IMR-90 (cell line): ENCODE results near the gene CENPN. TPM values are rescaled to one million over a fixed set of nuclear protein-coding genes. Genes with fewer than 3 reads are reported as not detected.

Source experiments
- ATAC-seq: fragments of 200-7000 bp; cut with Tn5 transposase; 2 replicates; pipeline ENCODE4 v1.9.1; 2020; ENCODE audit warnings: low read depth, mild to moderate bottlenecking, moderate library complexity
- BruUV-seq: library from RNA; stranded (reverse); fragments of 400-500 nt; replicated peaks from 2 replicates; lab custom pipeline; 2021; lab: Mats Ljungman, UMichigan
- CTCF ChIA-PET: fragments of 300-600 bp; formaldehyde crosslinking; extraction: SDS; loops from one replicate; lab custom pipeline; 2021; ENCODE audit warnings: antibody characterized with exemption; lab: Yijun Ruan, JAX
- POLR2A ChIA-PET: fragments of 300-600 bp; sonication (Branson Sonifier 250); formaldehyde crosslinking; loops from one replicate; lab custom pipeline; 2022; ENCODE audit warnings: antibody characterized with exemption; ENCODE audit not compliant: unreplicated experiment; lab: Charles Lee
- DNase-seq: peaks from one replicate; pipeline ENCODE4 v3.0.0; 2013
- H2AFZ ChIP-seq: replicated peaks from 2 replicates; pipeline ENCODE3; 2013; ENCODE audit warnings: low read length, mild to moderate bottlenecking; ENCODE audit not compliant: poor library complexity
- H2AK5ac ChIP-seq: 2 replicates; pipeline ENCODE4 v1.6.1; 2013; ENCODE audit warnings: low read depth, low read length, inconsistent platforms
- H2AK9ac ChIP-seq: replicated peaks from 2 replicates; pipeline ENCODE3; 2013; ENCODE audit warnings: mild to moderate bottlenecking, low read depth, low read length, moderate library complexity; ENCODE audit not compliant: poor library complexity
- H2BK120ac ChIP-seq: 2 replicates; pipeline ENCODE4 v1.6.1; 2013; ENCODE audit warnings: low read depth, low read length, inconsistent platforms
- H2BK15ac ChIP-seq: 3 replicates; pipeline ENCODE4 v1.6.1; 2013; ENCODE audit warnings: low read depth, low read length, inconsistent platforms
- H2BK20ac ChIP-seq: 2 replicates; pipeline ENCODE4 v1.6.1; 2013; ENCODE audit warnings: low read depth, mild to moderate bottlenecking, inconsistent platforms, low read length, moderate library complexity
- H2BK5ac ChIP-seq: 2 replicates; pipeline ENCODE4 v1.6.1; 2013; ENCODE audit warnings: mild to moderate bottlenecking, low read depth, low read length, inconsistent platforms; ENCODE audit not compliant: poor library complexity, severe bottlenecking
- H3K14ac ChIP-seq: replicated peaks from 2 replicates; pipeline ENCODE4 v1.6.1; 2013; ENCODE audit warnings: low read depth, low read length, inconsistent platforms
- H3K18ac ChIP-seq: 2 replicates; pipeline ENCODE4 v1.6.1; 2013; ENCODE audit warnings: low read depth, low read length, control low read depth
- H3K23ac ChIP-seq: 2 replicates; pipeline ENCODE4 v1.6.1; 2013; ENCODE audit warnings: low read depth, low read length, inconsistent platforms
- H3K27ac ChIP-seq: 2 replicates; pipeline ENCODE4 v1.5.1; 2013; ENCODE audit warnings: mild to moderate bottlenecking, control low read depth, low read length; ENCODE audit not compliant: insufficient read depth
- H3K27me3 ChIP-seq: 2 replicates; pipeline ENCODE4 v1.6.1; 2013; ENCODE audit warnings: low read length; ENCODE audit not compliant: control insufficient read depth, insufficient read depth
- H3K36me3 ChIP-seq: 2 replicates; pipeline ENCODE4 v1.6.1; 2013; ENCODE audit warnings: low read length, mixed read lengths; ENCODE audit not compliant: control insufficient read depth, insufficient read depth
- H3K4ac ChIP-seq: 2 replicates; pipeline ENCODE4 v1.6.1; 2013; ENCODE audit warnings: low read depth, low read length, inconsistent platforms
- H3K4me1 ChIP-seq: 2 replicates; pipeline ENCODE4 v1.6.1; 2013; ENCODE audit warnings: low read length, mixed read lengths; ENCODE audit not compliant: control insufficient read depth, insufficient read depth
- H3K4me2 ChIP-seq: 2 replicates; pipeline ENCODE4 v1.6.1; 2013; ENCODE audit warnings: low read depth, mild to moderate bottlenecking, control low read depth, low read length, moderate library complexity
- H3K4me3 ChIP-seq: 2 replicates; pipeline ENCODE4 v1.5.1; 2013; ENCODE audit warnings: low read depth, mild to moderate bottlenecking, control low read depth, low read length, moderate library complexity; ENCODE audit not compliant: insufficient read depth
- H3K56ac ChIP-seq: 2 replicates; pipeline ENCODE4 v1.6.1; 2013; ENCODE audit warnings: low read length, inconsistent platforms; ENCODE audit not compliant: insufficient read depth; ENCODE audit errors: extremely low read depth
- H3K79me1 ChIP-seq, 2 experiments: 2 replicates each; pipeline ENCODE4 v1.6.1; 2013; ENCODE audit warnings: low read length in 2 of 2, inconsistent platforms in 1 of 2, low read depth in 1 of 2
- H3K9ac ChIP-seq: 2 replicates; pipeline ENCODE4 v1.6.1; 2013; ENCODE audit warnings: low read depth, low read length, control low read depth
- H3K9me1 ChIP-seq: 2 replicates; pipeline ENCODE4 v1.6.1; 2013; ENCODE audit warnings: low read length, inconsistent platforms; ENCODE audit not compliant: insufficient read depth
- H3K9me3 ChIP-seq: 2 replicates; pipeline ENCODE4 v1.6.1; 2013; ENCODE audit warnings: low read length; ENCODE audit not compliant: control insufficient read depth, insufficient read depth
- H4K20me1 ChIP-seq: 2 replicates; pipeline ENCODE4 v1.6.1; 2013; ENCODE audit warnings: low read length, inconsistent platforms; ENCODE audit not compliant: insufficient read depth
- H4K5ac ChIP-seq: 2 replicates; pipeline ENCODE4 v1.6.1; 2013; ENCODE audit warnings: mild to moderate bottlenecking, low read depth, low read length, control low read depth
- H4K8ac ChIP-seq, 2 experiments: 2 replicates each; pipeline ENCODE4 v1.6.1; 2013; ENCODE audit warnings: low read depth in 2 of 2, low read length in 2 of 2, control low read depth in 1 of 2, inconsistent platforms in 1 of 2
- H4K91ac ChIP-seq: 2 replicates; pipeline ENCODE4 v1.6.1; 2013; ENCODE audit warnings: low read depth, low read length, inconsistent platforms; ENCODE audit not compliant: insufficient read depth
- BHLHE40 ChIP-seq: fragments of 150-350 bp; IDR thresholded peaks from 2 replicates; pipeline ENCODE4 v1.6.1; 2016; ENCODE audit warnings: mild to moderate bottlenecking, low read depth, low read length
- CEBPB ChIP-seq: IDR thresholded peaks from 2 replicates; pipeline ENCODE4 v1.6.1; 2012; ENCODE audit warnings: low read depth, low read length, improper control_type of control experiment
- CHD1 ChIP-seq: IDR thresholded peaks from 2 replicates; pipeline ENCODE4 v1.6.1; 2012; ENCODE audit warnings: low read depth, low read length, improper control_type of control experiment
- CTCF ChIP-seq: conservative IDR thresholded peaks from 2 replicates; pipeline ENCODE4 v1.5.1; 2012; ENCODE audit warnings: mild to moderate bottlenecking, low read depth, low read length, improper control_type of control experiment
- ELK1 ChIP-seq: fragments of 150-350 bp; IDR thresholded peaks from 2 replicates; pipeline ENCODE4 v1.6.1; 2016; ENCODE audit warnings: low read depth, mild to moderate bottlenecking, low read length, moderate library complexity, borderline replicate concordance
- FOS ChIP-seq: fragments of 150-350 bp; IDR thresholded peaks from 2 replicates; pipeline ENCODE4 v1.6.1; 2016; ENCODE audit warnings: low read depth, low read length
- MAFK ChIP-seq: IDR thresholded peaks from 2 replicates; pipeline ENCODE4 v1.6.1; 2012; ENCODE audit warnings: low read depth, low read length, improper control_type of control experiment
- MXI1 ChIP-seq: IDR thresholded peaks from 2 replicates; pipeline ENCODE4 v1.6.1; 2012; ENCODE audit warnings: low read depth, mild to moderate bottlenecking, low read length, moderate library complexity, borderline replicate concordance
- NFE2L2 ChIP-seq: fragments of 150-350 bp; IDR thresholded peaks from 2 replicates; pipeline ENCODE4 v1.6.1; 2016; ENCODE audit warnings: low read depth, mild to moderate bottlenecking, low read length
- POLR2A ChIP-seq: IDR thresholded peaks from 2 replicates; pipeline ENCODE4 v1.6.1; 2012; ENCODE audit warnings: mild to moderate bottlenecking, low read depth, low read length
- RAD21 ChIP-seq: IDR thresholded peaks from 2 replicates; pipeline ENCODE4 v1.6.1; 2012; ENCODE audit warnings: low read length, improper control_type of control experiment
- RCOR1 ChIP-seq: IDR thresholded peaks from 2 replicates; pipeline ENCODE4 v1.6.1; 2012; ENCODE audit warnings: mild to moderate bottlenecking, low read length, improper control_type of control experiment; ENCODE audit not compliant: insufficient replicate concordance
- RFX5 ChIP-seq: IDR thresholded peaks from 2 replicates; pipeline ENCODE4 v1.8.0; 2012; ENCODE audit warnings: low read depth, mild to moderate bottlenecking, low read length, moderate library complexity
- SMC3 ChIP-seq: fragments of 150-350 bp; IDR thresholded peaks from 2 replicates; pipeline ENCODE4 v1.6.1; 2016; ENCODE audit warnings: low read depth, mild to moderate bottlenecking, antibody characterized with exemption, low read length, moderate library complexity
- USF2 ChIP-seq: fragments of 150-350 bp; IDR thresholded peaks from 2 replicates; pipeline ENCODE4 v1.6.1; 2017; ENCODE audit warnings: mild to moderate bottlenecking, antibody characterized with exemption, low read length, low read depth
- WGBS, 2 experiments: methylation state at CpG; one replicate each; pipeline versions ENCODE4 v1.1.5 to v1.1.7; 2013; ENCODE audit warnings: missing lambda C conversion rate in 2 of 2; ENCODE audit not compliant: insufficient read length in 1 of 2; ENCODE audit errors: extremely low coverage in 2 of 2; 5-methylcytosine and 5-hydroxymethylcytosine counted together
- dilution Hi-C: fragments of 300-500 bp; cut with HindIII; formaldehyde crosslinking; loops from one replicate; pipeline ENCODE4 v1.14.3; 2018; ENCODE audit warnings: low sequenced_read_pairs; ENCODE audit not compliant: unreplicated experiment
- in situ Hi-C: fragments of 300-500 bp; cut with MboI; formaldehyde crosslinking; loops from 3 replicates; pipeline ENCODE4 v1.14.3; 2019; ENCODE audit warnings: low sequenced_read_pairs, inconsistent platforms, mixed read lengths
- intact Hi-C: fragments of 100-400 bp; cut with micrococcal nuclease; formaldehyde crosslinking; loops from 2 replicates; pipeline ENCODE4 v1.10.0; 2022
- polyA plus RNA-seq, 3 experiments: library from polyadenylated mRNA; depleted of rRNA; stranded (reverse); fragments of >200 nt; gene quantifications; 2 replicates each; pipeline ENCODE4 v1.2.3, GENCODE V29; 2012; ENCODE audit warnings: low replicate concordance in 1 of 3
- total RNA-seq: library from RNA; depleted of rRNA; stranded (reverse); fragments of >200 nt; gene quantifications from 2 replicates; pipeline ENCODE4 v1.2.3, GENCODE V29; 2012

Gene CENPN
- total and polyA plus RNA-seq, 2 of the 4 experiments (the other 2 are of a cell fraction) = 20.5 to 22.8 TPM

- Histone ChIP-seq H3K4me1 (peaks cover 7% of the 10 kb centered on the region; the same call in 1 of the 2 replicates), H4K91ac (no peak overlapping the region), H3K36me3 (no peaks in the 10 kb centered on the region), H4K5ac (no peak overlapping the region), H2BK15ac (no peak overlapping the region), H3K27ac (no peak overlapping the region), H3K14ac (no peak overlapping the region), H3K56ac (no peak overlapping the region), H2AK5ac (no peak overlapping the region; the same call in 1 of the 2 replicates), H3K4me2 (peak overlapping the region; percentile 83), H3K18ac (no peak overlapping the region), H4K20me1 (no peaks in the 10 kb centered on the region; the same call in 1 of the 2 replicates), H3K23ac (no peak overlapping the region), H2AFZ (no peak overlapping the region), H2BK120ac (no peak overlapping the region), H2BK20ac (no peak overlapping the region), H3K9me1 (no peaks in the 10 kb centered on the region), H3K4ac (no peak overlapping the region), H3K4me3 (no peak overlapping the region), H3K9me3 (no peaks in the 10 kb centered on the region), H3K79me1 (peaks cover 13 to 31% of the 10 kb centered on the region in 2 experiments; a peak in 3 of 4 replicates), H3K27me3 (no peaks in the 10 kb centered on the region), H2AK9ac (no peak overlapping the region), H4K8ac (no peak overlapping the region), H3K9ac (peak overlapping the region; percentile 16; the same call in 1 of the 2 replicates), H2BK5ac (no peak overlapping the region)
- ATAC-seq (peak; percentile 25; the same call in 1 of the 2 replicates), DNase-seq (no peak)
- dilution Hi-C loops (no loop called here), intact Hi-C loops (no loop called here), in situ Hi-C loops (no loop called here)
- WGBS, 2 experiments = no CpG with 5 or more reads among the region's 9 CpGs
- CTCF ChIA-PET = interaction anchor here (0.6 to 1.4 kb wide), 4 partner anchors 19 to 104 kb away, joined by 3 to 8 read pairs (median 3); no protein-coding TSS in a partner anchor
- no TSS peak for BruUV-seq
- POLR2A ChIA-PET = no interaction called here
- no peak for TF ChIP-seq RCOR1
- no peak for TF ChIP-seq NFE2L2
- no peak for TF ChIP-seq CHD1
- TF ChIP-seq ELK1 = no peak
- no peak for TF ChIP-seq BHLHE40
- TF ChIP-seq RFX5 = no peak
- TF ChIP-seq RAD21 = no peak
- no peak for TF ChIP-seq USF2
- no peak for TF ChIP-seq CEBPB
- TF ChIP-seq MXI1 = no peak
- TF ChIP-seq CTCF = no peak
- TF ChIP-seq POLR2A = no peak
- TF ChIP-seq FOS = no peak
- TF ChIP-seq MAFK = no peak
- TF ChIP-seq SMC3 = no peak
These were observed 9.7 kb upstream of the CENPN start for GRCh38 chr16:80997139-80997798.
